NCI-H2081 (cell line): ENCODE results near the gene TTC33.
A peak's percentile ranks its signal among the peaks of the same experiment; 100 is the strongest.
"Not testable (repeated sequence)": the region's sequence is repeated elsewhere in the genome, so short reads cannot be mapped to it uniquely, and the experiment has no call there.

ENCODE experiments used
- DNase-seq, 2 experiments: peaks; one replicate each; lab custom pipeline; 2025; lab: John Stamatoyannopoulos, UW

TTC33 gene

GRCh38 chr5:40716590-40716989 is 39.2 kb downstream of the TTC33 start:
- DNase-seq: no peak

GRCh38 chr5:40716000-40716399 is 39.8 kb downstream of the TTC33 start:
- DNase-seq: no peak

- no peak for DNase-seq
These were observed 41.8 kb downstream of the TTC33 start for GRCh38 chr5:40714001-40714400.

GRCh38 chr5:40710575-40710974 is 45.2 kb downstream of the TTC33 start:
- not testable (repeated sequence) for DNase-seq

- not testable (repeated sequence) for DNase-seq
These were observed 50.3 kb downstream of the TTC33 start for GRCh38 chr5:40705484-40705883.

- not testable (repeated sequence) for DNase-seq
These were observed 53.7 kb downstream of the TTC33 start for GRCh38 chr5:40702027-40702426.

- no peak for DNase-seq
These were observed 55.5 kb downstream of the TTC33 start for GRCh38 chr5:40700116-40700782.

GRCh38 chr5:40694433-40694832 is 61.3 kb downstream of the TTC33 start:
- DNase-seq: no peak

GRCh38 chr5:40691894-40692293 is 63.9 kb downstream of the TTC33 start:
- DNase-seq: no peak

GRCh38 chr5:40690267-40690666 is 65.5 kb downstream of the TTC33 start:
- no peak for DNase-seq

- no peak for DNase-seq
These were observed 66.3 kb downstream of the TTC33 start for GRCh38 chr5:40689438-40689837.

GRCh38 chr5:40688996-40689395 is 66.8 kb downstream of the TTC33 start:
- no peak for DNase-seq

GRCh38 chr5:40688127-40688761 is 67.5 kb downstream of the TTC33 start:
- peak; percentile 88 to 89 for DNase-seq

- DNase-seq: no peak
These were observed 68.4 kb downstream of the TTC33 start for GRCh38 chr5:40687321-40687720.

GRCh38 chr5:40685976-40686486 is 69.7 kb downstream of the TTC33 start:
- DNase-seq: no peak

- DNase-seq: no peak
These were observed 70.6 kb downstream of the TTC33 start for GRCh38 chr5:40685193-40685592.

- DNase-seq: no peak
These were observed 72.5 kb downstream of the TTC33 start for GRCh38 chr5:40683305-40683704.

GRCh38 chr5:40682154-40683017 is 73.4 kb downstream of the TTC33 start:
- DNase-seq: no peak

GRCh38 chr5:40681363-40682153 is 74.2 kb downstream of the TTC33 start:
- DNase-seq: no peak

- no peak for DNase-seq
These were observed 74.9 kb downstream of the TTC33 start for GRCh38 chr5:40680741-40681362.

- DNase-seq: no peak
These were observed 75.7 kb downstream of the TTC33 start, which contains the start of gene PTGER4 for GRCh38 chr5:40679913-40680681. Gene PTGER4, plus strand, starts transcription at chr5:40679915. Its CDS starts 1,079 bp downstream, at chr5:40680994.
